ENCODE results near the gene CACTIN.

CACTIN gene

DNA sequence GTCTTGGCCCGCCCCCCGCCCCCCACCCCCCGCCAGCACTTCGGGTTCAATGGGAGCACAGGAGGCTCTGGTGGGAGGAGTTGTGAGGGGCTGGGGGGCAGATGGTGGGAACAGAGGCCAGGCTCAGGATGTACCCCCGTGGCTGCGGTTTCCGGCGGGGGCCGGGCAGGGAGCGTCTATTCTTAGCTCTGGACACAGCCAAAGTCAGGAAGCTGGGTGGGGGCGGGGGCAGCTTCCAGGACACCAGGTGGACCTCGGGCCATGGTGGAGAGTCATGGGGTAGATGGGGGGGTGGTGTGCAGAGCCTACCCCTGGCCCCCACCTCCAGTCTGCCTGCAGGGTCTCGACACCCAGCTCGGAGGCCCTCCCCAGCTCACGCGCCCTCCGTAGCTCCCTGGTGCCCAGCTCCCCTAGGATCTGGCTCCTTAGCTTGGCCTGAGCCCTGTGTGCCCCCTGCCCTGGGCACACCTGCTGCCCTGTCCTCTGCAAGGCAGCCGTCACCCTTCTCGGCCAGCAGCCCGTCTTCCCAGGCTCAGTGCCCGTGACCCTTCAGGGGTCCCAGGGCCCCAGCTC, 17.8 kb downstream of the CACTIN start:
- peak; percentile 21 for DNase-seq

DNA sequence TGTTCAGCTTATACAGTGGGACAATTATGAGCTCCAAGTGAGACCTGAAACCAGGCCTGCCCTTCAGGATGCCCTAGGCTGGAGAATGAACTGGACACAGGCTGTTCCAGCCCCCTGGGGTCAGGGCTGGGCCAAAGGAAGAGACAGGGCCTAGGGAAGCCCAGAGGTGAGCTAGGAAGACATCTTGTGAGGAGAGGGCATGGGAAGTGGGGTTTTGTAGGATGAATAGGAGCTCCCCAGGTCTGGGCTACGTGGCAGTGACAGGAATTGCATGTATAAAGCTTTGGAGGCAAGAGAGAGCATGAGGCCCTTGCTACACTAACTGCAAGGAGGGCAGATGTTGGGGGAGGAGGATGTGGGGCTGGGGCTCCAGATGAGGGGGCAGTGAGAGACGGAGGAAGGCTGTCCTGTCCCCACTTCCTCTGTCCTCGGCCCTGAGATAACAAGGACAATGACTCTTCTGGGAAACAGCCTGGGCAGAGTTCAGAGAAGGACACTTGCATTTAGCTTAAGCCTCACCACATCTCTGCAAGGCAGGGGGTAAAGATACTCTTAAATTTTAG, 18.4 kb downstream of the CACTIN start:
- DNase-seq, result peak; percentile 51

DNA sequence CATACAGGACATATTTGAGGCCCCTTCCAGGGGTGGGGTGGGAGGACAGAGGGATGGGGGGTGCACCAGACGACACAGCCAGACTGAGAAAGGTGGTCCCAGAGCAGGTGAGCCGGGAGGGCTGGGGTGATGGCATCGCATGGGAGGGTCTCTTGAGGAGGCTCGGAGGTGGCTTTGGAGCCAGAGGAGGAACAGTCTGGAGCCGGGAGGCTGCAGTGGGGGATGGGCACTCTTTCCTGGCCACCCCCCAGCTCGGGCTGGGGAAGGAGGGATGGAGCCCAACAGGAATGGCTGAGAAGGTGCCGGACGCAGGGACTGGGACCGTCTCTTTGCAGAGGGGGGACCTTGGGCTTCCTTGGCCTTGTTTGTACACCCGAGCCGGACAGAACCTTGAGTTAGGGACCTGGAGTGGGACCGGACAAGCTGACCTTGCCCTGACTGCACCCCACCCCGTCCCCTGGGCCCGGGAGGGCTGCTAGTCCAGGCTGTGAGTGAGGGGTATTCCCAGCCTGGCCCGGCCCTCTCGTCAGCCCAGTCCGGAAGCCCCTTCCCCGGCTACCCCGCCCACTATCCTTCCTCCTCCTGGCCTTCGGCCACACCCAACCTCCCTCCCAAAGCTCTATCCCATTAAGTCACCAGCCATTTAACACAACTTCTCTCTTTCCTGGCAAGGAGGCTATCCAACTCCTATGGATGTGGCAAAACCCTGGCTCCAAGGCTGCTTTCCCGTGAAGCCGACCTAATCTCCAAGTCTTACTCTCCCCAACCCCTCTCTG, 19.1 kb downstream of the CACTIN start:
- no peak for DNase-seq

DNA sequence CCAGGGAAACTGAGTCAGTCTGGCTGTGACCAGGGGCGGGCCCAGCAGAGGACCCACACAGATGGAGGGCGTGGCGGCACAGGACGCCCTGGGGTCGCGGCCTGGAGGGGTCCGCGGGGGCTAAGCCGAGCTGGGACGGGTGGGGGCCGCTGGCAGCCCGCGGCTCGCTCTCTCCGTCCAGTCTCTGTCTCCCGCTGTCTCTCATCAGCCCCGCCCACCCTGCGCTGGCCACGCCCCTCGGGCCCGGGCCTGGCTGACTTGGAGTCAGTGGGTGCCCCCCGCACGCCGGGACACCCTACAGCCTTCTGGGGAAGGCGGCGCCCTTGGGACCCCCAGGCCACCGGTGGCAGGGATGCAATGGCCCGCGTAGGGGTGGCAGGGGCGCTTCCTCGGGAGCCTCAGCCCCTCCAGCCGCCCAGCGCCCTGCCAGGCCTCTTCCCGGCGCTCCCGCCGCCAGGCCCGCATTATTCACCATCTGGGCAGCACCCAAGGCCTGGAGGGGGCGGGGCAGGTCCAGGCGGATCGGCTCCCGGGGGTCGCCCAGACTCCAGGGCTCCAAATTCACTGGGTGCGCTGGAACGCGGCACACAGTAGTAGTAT, 19.8 kb downstream of the CACTIN start, which contains the start of gene TBXA2R:
TBXA2R (minus strand) TSS at position 186 of the 600 bp plus-strand sequence. CDS start 6,241 bp downstream, outside the sequence.
- peak; percentile 36 for DNase-seq

DNA sequence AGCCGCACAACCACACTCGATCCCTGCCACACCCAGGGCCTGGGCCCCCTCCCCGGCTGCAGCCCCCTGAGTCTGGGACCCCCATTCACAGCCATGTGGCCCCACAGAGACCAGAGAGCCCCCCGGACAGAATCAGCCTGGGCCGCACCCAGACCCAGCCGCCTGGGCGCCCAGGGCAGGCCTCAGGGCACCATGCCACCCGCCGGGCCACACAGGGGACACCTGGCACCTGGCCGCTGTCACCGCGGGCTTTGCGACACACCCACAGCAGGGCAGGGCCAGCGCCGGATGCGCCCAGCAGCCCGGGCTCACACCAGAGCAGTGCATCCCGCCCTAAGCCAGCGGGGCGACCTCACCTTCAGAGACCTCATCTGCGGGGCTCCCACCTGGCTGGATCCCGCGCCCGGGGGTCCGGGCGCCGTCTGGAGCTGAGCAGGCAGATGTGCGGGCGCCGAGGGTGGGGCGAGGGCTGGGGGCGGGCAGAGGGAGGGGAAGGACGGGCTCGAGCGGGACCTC, 20.4 kb downstream of the CACTIN start:
- no peak for DNase-seq

DNA sequence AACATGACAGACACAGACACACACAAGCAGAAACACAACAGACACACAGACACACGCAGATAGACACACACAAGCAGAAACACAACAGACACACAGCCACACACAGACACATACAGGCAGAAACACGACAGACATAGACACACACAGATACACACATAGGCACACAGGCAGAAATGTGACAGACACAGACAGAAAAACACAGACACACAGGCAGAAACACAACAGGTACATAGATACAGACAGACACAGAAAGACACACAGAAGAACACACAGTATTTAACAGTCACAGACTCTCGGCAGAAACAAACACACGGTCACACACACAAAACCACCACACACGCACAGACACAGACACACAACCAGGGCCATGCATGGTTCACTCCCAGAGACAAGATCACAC, 20.8 kb downstream of the CACTIN start:
- no peak for DNase-seq

DNA sequence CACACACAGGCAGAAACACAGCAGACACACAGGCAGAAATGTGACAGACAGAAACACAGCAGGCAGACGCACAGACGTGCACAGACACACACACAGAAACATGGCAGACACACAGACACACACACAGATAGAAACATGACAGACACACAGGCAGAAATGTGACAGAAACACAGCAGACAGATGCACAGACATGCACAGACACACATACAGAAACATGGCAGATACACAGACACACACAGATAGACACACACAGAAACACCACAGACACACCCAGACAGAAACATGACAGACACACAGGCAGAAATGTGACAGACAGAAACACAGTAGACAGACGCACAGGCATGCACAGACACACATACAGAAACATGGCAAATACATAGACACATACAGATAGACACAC, 21.2 kb downstream of the CACTIN start:
- no peak for DNase-seq

DNA sequence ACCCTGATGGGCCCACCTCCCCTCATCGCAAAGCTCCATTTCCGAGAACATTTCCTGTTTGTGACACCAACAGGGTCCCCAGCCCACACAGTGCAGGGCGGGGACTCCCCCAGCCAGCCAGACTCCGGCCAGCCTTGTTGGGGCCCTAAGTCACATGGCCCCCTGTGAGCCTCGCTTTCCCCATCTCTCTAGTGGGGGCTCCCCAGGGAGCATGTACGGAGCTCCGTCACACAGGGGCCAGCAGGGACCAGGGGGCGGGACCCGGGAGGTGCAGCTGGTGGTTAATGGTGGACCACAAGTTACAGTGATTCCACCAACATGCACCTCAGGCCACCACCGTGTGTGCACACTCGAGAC, 21.6 kb downstream of the CACTIN start:
- DNase-seq, result no peak

DNA sequence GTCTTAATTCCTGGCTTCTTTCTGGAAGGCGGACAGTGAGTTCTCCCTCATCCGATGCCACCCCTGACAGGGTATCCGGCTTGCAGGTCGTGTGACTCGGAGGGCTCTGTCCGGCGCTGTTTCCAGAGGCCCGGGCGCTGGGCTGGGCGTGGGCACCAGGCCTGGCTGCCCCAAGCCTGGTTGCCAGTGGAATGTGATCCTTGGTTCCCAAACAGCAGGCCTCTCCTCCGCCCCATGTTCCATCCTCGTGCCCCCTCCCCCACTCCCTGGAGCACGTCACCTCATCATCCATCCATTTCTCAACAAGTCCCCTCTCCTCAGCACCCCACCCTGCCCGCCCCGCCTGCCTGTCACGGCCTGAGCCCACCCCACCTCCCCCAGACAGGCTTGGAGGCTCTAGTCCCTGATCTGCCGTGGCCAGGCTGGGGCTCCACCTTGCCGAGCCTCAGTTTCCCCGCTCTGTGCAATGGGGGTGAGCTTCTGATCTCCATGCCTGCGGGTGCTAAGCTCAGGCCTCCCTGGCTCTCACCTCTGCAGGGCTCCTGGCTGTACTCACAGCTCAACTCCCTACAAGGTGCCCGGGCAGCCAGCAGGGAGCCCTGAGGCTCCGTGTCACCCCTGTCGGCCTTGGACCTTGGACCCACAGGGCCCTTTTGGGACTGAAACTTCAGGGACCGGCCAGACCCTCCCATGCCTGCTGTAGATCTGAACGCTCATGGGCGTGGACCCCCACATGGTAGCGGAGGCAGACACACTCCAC, 22.2 kb downstream of the CACTIN start:
- DNase-seq, result no peak

DNA sequence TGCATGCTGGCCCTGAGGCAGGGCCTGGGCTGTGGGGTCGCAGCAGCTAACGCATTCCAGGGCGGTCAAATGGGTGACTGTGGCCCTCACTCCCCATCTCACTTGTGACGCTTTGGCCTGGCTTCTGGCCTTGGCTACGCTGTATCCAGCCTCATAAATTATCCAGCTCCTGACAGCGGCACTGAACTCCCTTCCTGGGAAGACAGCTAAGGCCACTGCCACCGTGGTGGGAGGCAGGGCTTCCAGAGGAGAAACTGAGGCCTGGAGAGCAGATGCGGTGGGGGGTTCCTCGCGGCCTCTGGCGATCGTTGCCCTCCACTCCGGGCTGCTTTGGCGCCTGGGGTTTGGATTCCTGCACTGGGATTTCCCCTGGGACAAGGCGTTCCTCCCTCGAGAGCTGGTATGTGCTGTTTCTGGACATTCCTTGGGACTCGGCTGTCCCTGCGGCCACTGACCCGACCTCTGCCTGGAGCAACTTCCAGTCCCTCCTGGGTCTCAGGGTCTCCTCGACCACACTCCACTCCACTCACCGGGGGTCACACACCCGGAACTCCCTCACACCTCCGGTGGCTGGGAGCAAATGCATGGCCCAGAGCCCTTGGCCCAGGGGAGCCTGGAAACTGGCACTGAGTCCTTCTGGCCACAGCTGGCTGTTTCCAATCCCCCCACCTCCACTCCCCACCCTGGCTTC, 23.3 kb downstream of the CACTIN start:
- DNase-seq, result no peak

DNA sequence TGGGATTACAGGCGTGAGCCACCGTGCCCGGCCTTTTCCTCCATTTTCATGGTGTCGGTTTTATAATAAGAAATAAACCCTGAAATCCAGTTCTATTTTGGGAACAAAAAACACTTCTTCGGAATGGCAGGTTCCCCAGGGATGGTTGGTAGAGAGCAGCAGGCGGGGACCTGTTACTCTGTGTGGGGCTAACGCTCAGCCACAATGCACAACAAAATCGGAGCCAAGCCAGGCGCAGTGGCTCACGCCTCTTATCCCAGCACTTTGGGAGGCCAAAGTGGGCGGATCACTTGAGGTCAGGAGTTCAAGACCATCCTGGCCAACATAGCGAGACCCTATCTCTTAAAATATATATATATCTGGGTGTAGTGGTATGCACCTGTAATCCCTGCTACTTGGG, 25.6 kb downstream of the CACTIN start:
- no peak for DNase-seq

DNA sequence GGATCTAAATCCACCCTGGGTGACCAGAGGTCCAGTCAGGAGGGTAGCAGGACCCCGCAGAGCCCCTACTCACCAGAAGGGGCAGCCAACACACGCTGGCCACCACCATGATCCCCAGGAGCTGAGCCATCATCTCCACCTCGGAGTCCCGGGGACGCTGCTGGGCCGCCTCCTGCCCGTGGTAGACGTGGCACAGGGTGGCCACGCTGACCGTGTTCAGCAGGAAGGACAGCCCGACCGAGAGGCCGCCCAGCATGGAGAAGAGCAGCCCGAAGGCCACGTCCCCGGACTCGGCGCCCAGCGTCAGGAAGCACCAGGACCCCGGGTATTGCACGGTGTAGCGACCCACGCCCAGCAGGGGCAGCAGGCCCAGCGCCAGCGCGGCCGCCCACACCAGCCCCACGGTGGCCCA, 26.8 kb downstream of the CACTIN start:
- DNase-seq, result no peak

DNA sequence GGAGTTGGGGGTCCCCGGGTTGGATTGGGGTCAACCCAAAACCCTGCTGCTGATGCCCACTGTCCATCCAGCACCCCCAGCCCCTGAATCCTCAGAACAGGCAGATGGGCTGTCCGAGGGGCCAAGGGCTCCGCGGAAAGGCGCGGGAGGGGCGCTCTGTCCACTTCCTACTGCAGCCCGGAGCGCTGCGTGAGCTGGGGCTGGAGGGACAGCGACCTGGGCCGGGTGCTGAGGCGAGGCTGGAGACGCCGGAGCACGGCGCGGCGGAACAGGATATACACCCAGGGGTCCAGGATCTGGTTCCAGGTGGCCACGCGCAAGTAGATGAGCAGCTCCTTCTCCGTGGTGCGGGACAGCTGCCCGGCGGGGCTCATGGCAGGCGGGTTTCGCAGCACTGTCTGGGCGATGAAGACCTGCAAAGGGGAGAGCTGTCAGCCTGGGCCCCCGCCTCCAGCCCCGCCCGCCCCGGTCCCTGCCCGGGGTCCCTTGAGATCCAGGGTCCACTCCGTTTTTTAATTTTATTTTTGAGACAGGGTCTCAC, 31.0 kb downstream of the CACTIN start:
- DNase-seq, result no peak

DNA sequence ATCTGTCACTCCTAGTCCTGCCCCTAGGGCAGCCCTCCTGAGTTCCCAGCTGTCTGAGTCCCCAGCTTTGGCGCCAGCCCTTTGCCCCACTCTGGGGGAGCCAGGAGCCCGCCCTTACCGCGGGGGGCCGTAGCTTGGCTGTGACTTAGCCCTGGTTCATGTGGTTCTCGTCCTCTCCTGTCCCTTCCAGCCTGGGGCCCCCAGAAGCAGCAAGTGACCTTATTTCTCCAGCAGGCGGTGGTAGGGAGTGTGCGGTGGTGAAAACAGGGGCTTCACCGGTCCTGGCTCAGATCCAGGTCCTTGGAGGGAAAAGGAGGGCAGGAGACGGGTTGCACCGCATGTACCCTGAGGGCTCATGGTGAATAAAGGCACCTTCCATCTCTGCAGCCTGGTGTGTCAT, 33.4 kb downstream of the CACTIN start:
- DNase-seq, result no peak

DNA sequence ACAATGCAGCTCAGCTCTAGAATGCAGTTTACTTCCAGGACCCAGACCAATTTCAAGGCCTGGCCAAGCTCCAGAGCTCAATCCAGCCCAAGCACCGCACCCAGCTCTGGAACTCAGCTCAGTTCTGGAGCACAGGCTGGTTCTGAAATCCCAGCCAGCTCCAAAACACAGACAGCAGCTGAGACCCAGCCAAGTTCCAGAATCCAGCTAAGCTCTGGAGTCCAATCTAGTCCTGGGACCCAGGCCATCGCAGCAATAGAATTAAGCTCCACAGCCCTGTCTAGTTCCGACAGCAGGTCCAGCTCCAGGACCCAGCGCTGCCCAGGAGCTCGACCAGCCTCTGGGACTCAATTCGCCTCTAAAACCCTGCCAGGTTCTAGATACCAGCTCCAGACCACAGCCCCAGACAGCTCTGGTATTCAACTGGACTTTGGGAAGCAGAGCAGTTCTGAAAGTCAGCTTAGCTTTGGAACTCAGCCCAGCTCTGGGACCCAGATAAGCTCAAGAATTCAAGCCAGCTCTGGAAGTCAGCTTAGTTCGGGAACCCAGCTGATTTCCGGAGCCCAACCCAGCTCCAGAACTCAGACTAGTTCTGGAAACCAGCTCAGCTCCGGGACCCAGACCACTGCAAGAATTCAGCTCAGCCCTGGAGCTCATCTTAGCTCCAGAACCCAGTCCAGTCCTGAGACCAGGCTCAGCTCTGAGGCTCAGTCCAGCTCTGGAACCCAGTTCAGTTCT, 34.5 kb downstream of the CACTIN start:
- no peak for DNase-seq

DNA sequence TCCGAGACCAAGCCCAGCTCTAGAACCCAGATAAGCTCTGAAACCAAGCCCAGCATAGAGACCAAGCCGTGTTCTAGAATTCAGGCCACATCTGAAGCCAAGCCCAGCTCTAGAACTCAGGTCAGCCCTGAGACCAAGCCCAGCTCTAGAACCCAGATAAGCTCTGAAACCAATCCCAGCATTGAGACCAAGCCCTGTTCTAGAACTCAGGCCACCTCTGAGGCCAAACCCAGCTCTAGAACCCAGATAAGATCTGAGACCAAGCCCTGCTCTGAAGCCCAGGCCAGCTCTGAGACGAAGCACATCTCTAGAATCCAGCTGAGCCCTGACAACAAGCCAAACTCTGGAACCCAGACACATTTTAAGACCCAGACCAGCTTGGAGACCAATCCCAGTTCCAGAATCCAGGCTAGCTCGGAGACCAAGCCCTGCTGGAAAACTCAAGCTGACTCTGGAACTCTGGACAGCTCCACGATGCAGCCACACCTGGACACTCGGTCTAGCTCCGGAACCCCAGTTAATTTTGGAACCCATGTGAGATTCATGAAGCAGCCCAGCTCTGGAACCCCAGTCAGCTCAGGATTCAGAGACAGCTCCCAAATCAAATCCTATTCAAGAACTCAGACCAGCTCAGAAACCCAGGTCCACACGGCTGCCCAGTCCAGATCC, 35.5 kb downstream of the CACTIN start:
- no peak for DNase-seq

DNA sequence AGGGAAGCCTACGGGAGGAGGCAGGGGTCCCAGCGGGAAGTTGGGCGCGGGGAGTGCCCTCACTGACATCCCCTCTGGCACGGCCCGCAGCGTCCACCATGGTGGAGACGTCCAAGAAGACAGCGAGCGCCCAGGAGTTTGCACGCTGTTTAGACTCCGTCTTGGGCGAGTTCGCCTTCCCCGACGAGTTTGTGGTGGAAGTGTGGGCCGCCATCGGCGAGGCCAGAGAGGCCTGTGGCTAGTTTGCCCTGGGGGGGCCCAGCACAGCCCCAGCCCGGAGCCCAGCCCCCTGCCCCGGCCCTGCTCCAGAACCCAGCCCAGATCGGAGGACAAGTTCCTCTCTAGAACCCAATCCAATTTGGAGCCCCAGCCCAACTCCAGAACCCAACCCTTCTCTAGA, 36.6 kb downstream of the CACTIN start:
- no peak for DNase-seq

DNA sequence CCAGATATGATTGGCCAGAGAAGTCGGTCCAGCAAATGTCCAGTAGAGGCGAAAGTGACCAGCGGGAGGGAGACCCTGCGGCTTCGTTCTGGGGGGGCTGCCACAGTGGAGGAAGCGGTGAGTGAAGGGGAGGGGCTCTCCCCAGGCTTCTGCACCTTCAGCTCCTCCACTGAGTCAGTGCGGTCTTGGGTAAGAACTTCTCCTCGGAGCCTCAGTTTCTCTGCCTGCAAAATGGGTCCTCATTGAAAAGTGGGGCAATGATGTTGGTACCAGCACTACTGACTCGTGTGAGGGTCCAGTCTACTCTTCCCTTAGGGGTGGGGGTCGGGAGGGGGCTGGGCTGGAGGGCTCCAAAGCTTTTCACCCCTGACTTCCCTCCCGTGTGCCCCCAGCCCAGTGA, 37.2 kb downstream of the CACTIN start:
- no peak for DNase-seq

DNA sequence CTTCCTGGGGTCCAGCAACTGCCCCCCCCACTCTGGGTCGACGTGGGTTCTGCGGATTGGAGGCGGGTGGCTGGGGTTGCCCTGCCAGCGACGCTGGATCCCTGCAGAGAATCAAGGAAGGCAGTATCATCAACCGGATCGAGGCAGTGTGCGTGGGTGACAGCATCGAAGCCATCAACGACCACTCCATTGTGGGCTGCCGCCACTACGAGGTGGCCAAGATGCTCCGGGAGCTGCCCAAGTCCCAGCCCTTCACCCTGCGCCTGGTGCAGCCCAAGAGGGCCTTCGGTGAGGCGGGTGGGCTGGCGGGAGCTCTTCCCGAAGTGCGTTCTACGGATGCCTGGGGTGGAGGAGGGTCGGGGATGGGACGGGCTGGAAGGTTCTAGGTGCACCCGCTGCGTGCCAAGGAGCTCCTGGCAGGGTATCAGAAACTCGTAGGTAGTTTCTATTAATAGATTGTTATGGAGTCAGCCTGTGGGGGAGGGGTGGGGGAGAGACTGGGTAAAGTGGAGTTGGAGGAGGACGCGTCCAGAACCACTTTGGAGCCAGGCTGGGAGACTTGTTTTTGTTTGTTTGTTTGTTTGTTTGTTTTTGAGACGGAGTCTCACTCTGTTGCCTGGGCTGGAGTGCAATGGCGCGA, 39.8 kb downstream of the CACTIN start:
- no peak for DNase-seq

DNA sequence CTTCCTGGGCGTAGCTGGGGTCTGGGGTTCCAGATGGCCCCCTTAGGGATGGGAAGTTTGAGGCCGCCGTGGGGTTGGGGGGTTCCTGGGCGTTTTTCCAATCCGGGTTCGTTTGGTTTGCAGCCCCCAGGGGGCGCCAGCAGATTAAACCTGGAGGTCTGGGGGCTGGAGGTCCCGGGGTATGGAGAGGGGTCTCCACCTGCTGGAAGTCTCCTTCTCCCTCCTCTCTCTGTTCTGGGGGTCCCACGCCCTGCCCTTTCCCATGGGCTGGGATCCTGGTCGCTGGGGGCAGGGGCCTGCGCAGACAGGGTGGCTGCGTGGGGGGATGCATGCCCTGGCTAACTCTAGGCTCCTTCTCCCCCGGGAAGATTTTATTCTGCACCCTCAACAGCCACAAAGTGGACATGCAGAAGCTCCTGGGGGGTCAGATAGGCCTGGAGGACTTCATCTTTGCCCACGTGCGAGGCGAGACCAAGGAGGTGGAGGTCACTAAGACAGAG, 40.4 kb downstream of the CACTIN start:
- no peak for DNase-seq

Measured in hematopoietic multipotent progenitor cell treated with erythropoietin and hydrocortisone succinate and interleukin-3 and kit ligand, for 8 days (in vitro differentiated cells).